Ovary (tissue), 9 donors: ENCODE results near the gene ADAR. TPM values are rescaled to one million over a fixed set of nuclear protein-coding genes. Genes with fewer than 3 reads are reported as not detected.

Source experiments
- DNase-seq, 5 donors: peaks; one replicate each; pipeline ENCODE4 v3.0.0-alpha.2; 2019 to 2020
- H3K27ac ChIP-seq, 2 donors: fragments of 200-600 bp; one replicate each; pipeline versions ENCODE4 v1.5.1 to v1.8.0; 2019 to 2022
- H3K27me3 ChIP-seq: fragments of 200-600 bp; one replicate; pipeline ENCODE4 v1.8.0; 2022
- H3K36me3 ChIP-seq: fragments of 200-600 bp; sonication (generic); one replicate; pipeline ENCODE4 v1.5.1; 2019
- H3K4me1 ChIP-seq: one replicate; pipeline ENCODE4 v1.8.1; 2013; ENCODE audit warnings: mild to moderate bottlenecking, moderate library complexity; ENCODE audit not compliant: insufficient read depth
- H3K4me3 ChIP-seq: fragments of 200-600 bp; sonication (generic); one replicate; pipeline ENCODE4 v1.5.1; 2017
- H3K9me3 ChIP-seq, 2 donors: fragments of 200-600 bp in 1 of 2; sonication (generic) in 1 of 2; one replicate each; pipeline versions ENCODE4 v1.5.1 to v1.8.1; 2013 to 2019; ENCODE audit warnings: mild to moderate bottlenecking in 1 of 2, moderate library complexity in 1 of 2
- CTCF ChIP-seq, 3 donors: fragments of 450-650 bp in 2 of 3; fragments of 200-600 bp in 1 of 3; IDR thresholded peaks; one replicate each; pipeline versions ENCODE4 v1.5.1 to v1.8.0; 2016 to 2022; ENCODE audit warnings: antibody characterized with exemption in 3 of 3, mild to moderate bottlenecking in 1 of 3
- EP300 ChIP-seq: sonication (generic); formaldehyde crosslinking; IDR thresholded peaks from one replicate; pipeline ENCODE4 v1.6.1; 2017; ENCODE audit warnings: antibody characterized with exemption
- POLR2A ChIP-seq: fragments of 450-650 bp; IDR thresholded peaks from one replicate; pipeline ENCODE4 v1.6.1; 2017; ENCODE audit warnings: antibody characterized with exemption, mild to moderate bottlenecking, moderate library complexity
- WGBS, 3 donors: extraction: QIAGEN DNeasy Blood & Tissue Kit in 1 of 3; methylation state at CpG; one replicate each; pipeline versions ENCODE4 v1.1.5 to v1.1.7; 2013 to 2017; 5-methylcytosine and 5-hydroxymethylcytosine counted together
- intact Hi-C, 4 donors: fragments of 100-400 bp; cut with DNase I; formaldehyde crosslinking; loops; one replicate each; pipeline versions ENCODE4 v1.11.0 to v1.15.1; 2022 to 2023
- polyA plus RNA-seq, 2 donors: library from polyadenylated mRNA; stranded (reverse); fragments of 200-250 nt in 1 of 2; fragments of 350-450 nt in 1 of 2; fragmentation: Illumina TruSeq in 1 of 2; extraction: RNeasy Lipid Tissue Mini Kit (QIAGEN cat#74804) in 1 of 2; gene quantifications; one replicate each; pipeline ENCODE4 v1.2.3, GENCODE V29; 2013 to 2014
- total RNA-seq, 7 donors: library from RNA; depleted of rRNA in 2 of 7; stranded (reverse); fragments of >200 nt in 2 of 7; fragmentation: NEBNext Ultra II Directional in 3 of 7; extraction: Animal tissue kit (Norgen Biotek cat#: 25700) in 3 of 7; gene quantifications; one replicate each; pipeline versions ENCODE4 v1.1.0 to v1.2.4, GENCODE V29; 2016 to 2023
- donor health status: DM: no; HTN: no; CAD: no; lungs with moderate emphysema.
- donor health status: DM: no; HTN: no; CAD: no.
- donor health status: Bipolar disorder and iron deficiency.
- donor health status: DM: yes; HTN: yes; CAD: no.
- donor health status: DM: no; HTN: no; CAD: no.
- donor health status: DM: yes; HTN: yes; CAD: no.

ADAR gene
- total and polyA plus RNA-seq, 9 donors = 45.0 to 184 (median 134) TPM

GRCh38 chr1:154624746-154625643 lies 17.0 kb upstream of the ADAR start:
- Histone ChIP-seq H3K27me3 (no peaks in the 10 kb centered on the region), H3K27ac (no peak overlapping the region), H3K4me1 (peaks cover 4% of the 10 kb centered on the region), H3K4me3 (no peak overlapping the region), H3K9me3 (no peaks in the 10 kb centered on the region), H3K36me3 (no peaks in the 10 kb centered on the region)
- TF ChIP-seq CTCF (IDR thresholded peaks at IDR 0.05) (no peak), EP300 (no peak), POLR2A (no peak)
- intact Hi-C loops = no loop called here
- DNase-seq = no peak
- 69 to 82% (median 75%) methylated on average over 8 of the region's 8 CpGs for WGBS, 3 donors

- no peak overlapping the region for H3K27ac ChIP-seq
- 91 to 92% (median 92%) methylated on average over 3 of the region's 3 CpGs for WGBS, 3 donors
- DNase-seq = no peak
- no peaks in the 10 kb centered on the region for H3K27me3 ChIP-seq
- no peaks in the 10 kb centered on the region for H3K36me3 ChIP-seq
- TF ChIP-seq EP300 (no peak), CTCF (IDR thresholded peaks at IDR 0.05) (no peak), POLR2A (no peak)
- no peak overlapping the region for H3K4me3 ChIP-seq
- H3K4me1 ChIP-seq = peaks cover 4% of the 10 kb centered on the region
- intact Hi-C loops = no loop called here
- no peaks in the 10 kb centered on the region for H3K9me3 ChIP-seq
Observed at GRCh38 chr1:154623358-154623757, 15.4 kb upstream of the ADAR start.

- Histone ChIP-seq H3K9me3 (no peaks in the 10 kb centered on the region), H3K36me3 (no peaks in the 10 kb centered on the region), H3K4me1 (peaks cover 4% of the 10 kb centered on the region), H3K27me3 (no peaks in the 10 kb centered on the region), H3K4me3 (no peak overlapping the region), H3K27ac (no peak overlapping the region)
- DNase-seq = no peak
- intact Hi-C loops = no loop called here
- no peak for TF ChIP-seq CTCF (IDR thresholded peaks at IDR 0.05)
- TF ChIP-seq POLR2A = no peak
- TF ChIP-seq EP300 = no peak
Observed at GRCh38 chr1:154622503-154623039, 14.6 kb upstream of the ADAR start.

- intact Hi-C loops = no loop called here
- H3K4me3 ChIP-seq = no peak overlapping the region
- H3K4me1 ChIP-seq = peaks cover 4% of the 10 kb centered on the region
- H3K27ac ChIP-seq = no peak overlapping the region
- no peak for DNase-seq
- WGBS, 3 donors = 82 to 85% (median 85%) methylated on average over 5 of the region's 5 CpGs
- H3K36me3 ChIP-seq = no peaks in the 10 kb centered on the region
- no peak for TF ChIP-seq POLR2A
- no peak for TF ChIP-seq EP300
- TF ChIP-seq CTCF (IDR thresholded peaks at IDR 0.05) = no peak
- no peaks in the 10 kb centered on the region for H3K9me3 ChIP-seq
- no peaks in the 10 kb centered on the region for H3K27me3 ChIP-seq
Observed at GRCh38 chr1:154621875-154622274, 13.9 kb upstream of the ADAR start.
